ENCODE measurements around the gene ALDH9A1.
"Not testable (repeated sequence)": the region's sequence is repeated elsewhere in the genome, so short reads cannot be mapped to it uniquely, and the experiment has no call there.

Gene ALDH9A1

DNA sequence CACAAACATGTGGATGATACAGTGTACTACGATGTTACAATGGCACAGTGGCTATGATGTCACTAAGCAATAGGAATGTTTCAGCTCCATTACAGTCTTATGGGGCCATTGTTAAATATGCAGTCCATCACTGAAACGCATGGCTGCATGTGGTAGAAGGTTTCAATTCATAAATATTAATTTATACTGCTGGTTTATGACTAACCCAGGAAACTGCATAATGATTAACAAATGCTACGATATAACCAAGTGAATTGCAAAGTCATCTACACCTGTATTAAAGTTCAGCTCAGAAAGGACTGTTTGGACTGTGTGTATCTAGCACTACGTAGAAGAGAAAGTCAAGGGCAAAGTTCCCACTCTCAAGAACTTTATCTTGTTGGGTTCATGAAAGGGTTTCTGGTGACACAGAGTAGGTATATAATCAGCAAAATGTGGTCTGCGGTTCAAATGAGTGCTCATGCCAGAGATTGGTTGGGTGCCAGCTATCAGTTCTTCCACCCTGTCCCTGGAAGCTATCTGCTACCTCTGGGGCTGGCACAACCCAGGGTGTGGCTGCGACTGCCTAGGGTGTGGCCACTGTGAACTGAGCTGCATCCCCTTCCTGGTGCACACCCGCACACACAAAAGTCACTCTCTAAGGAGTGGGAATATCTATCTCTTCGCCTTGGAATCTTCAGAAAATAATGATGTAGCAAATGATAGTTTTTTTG lies 52.6 kb downstream of the ALDH9A1 start:
- no peak for DNase-seq (ENCODE audit: low read depth in 2 of 2)

DNA sequence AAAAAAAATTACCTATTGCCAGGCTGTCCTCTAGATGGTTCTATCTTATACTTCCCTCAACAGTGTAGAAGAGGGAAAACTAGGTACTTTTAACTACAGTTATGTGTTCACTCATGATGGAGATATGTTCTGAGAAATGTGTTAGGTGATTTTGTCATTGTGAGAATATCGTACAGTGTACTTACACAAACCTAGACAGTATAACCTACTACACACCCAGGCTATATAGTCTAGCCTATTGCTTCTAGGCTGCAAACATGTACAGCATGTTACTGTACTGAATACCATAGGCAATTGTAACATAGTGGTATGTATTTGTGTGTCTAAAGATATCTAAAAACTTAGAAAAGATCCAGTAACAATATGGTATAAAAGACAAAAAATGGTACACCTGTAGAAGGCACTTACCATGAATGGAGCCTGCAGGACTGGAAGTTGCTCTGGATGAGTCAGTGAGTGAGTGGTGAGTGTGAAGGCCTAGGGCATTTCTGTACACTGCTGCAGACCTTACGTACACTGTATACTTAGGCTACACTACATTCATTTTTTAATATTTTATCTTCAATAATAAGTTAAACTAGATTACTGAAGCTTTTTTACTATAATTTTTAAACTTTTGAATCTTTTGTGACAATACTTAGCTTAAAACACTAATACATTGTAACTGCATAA lies 54.2 kb downstream of the ALDH9A1 start:
- DNase-seq (ENCODE audit: low read depth in 2 of 2), result no peak

DNA sequence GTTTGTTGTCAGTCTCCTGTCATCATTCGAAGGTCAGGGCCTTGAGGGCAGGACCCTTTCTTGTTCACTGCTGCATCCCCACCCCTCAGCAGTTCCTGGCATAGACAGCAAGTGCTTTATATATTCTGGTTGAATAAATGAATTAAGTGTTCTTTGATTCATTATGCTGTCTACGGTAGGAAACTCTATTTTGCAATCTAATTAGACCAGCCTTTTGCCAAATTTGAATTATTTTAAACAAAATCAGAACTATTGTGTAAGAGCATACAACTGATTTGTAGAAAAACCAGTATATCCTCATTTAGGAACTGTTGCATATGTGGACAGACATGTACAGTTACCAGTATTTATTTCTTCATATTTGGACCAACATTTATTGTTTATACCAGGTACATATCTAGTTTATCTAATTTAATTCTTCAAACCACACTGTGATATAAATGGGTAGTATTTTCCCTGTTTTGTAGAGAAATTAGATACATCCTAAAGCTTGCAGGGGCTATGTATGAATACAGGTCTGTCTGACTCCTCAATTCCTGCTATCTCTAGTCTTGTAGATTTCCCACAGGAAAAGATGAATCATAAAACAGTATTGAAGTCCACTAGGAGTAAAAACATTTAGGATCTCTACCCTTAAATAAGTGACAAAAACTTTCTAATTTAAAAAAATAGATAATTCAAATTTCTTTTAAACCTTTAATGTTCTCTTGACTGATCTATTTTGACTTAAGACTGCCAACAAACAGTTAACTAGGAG lies 57.0 kb downstream of the ALDH9A1 start:
- no peak for DNase-seq (ENCODE audit: low read depth in 2 of 2)

DNA sequence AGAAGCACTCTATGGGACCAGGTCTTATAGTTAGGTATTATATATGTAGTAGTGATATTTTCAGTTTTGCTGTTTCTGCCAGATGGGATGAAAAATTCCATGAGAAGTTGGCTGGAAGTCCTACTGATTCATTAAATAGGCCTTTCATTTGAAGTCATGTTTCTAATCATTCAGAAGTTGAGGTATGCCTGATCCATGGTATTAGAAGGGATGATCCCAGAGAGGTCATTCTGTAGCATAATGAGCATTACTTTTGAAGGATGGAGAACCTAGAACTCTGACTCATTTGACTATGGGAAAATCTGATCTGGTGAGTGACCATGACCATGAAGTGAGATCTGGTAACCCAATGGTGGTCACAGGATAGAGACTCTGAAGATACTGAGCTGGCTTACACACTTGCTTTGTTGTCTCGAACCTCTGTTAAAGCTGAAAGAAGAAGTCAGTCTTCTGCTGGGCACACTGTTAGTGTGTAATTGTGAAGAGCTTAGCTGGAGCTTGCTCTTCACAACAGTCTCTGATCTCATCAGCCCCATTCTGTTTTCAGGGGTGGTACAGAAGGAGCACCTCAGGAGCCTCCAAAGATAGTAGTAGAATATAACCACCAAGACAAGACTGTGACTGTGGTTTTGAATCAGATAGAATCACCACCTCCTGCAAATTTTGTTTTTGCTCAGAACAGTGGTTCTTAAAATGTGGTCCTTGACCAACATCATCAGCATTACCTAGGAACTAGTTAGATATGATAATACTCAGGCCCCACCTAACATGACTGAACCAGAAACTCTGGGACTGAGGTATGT lies 58.3 kb downstream of the ALDH9A1 start:
- no peak for DNase-seq (ENCODE audit: low read depth in 2 of 2)

- not testable (repeated sequence) for DNase-seq (ENCODE audit: low read depth in 2 of 2)
Measured at GRCh38 chr1:165638211-165638610, 60.2 kb downstream of the ALDH9A1 start.

DNA sequence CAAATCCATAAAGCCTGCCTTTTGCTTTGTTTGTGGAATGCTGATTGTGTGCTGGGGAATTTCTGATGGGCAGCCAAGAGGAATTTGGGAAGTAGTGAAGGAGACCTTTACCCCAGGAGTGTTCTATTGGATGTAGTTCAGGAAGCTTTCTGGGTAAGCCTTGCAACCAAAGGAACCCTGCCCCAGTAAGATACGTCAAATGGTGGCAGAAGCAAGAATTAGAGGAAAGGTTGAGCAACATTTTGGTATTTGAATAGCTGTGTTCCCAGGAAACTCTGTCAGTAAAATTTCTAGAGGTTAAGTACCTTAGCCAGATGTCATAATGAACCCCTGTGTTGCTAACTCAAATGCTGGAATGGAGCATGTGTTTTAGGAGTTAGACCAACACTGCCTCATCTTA lies 60.9 kb downstream of the ALDH9A1 start:
- DNase-seq (ENCODE audit: low read depth in 2 of 2), result no peak

GRCh38 chr1:165635823-165636222 lies 62.5 kb downstream of the ALDH9A1 start:
- no peak for DNase-seq (ENCODE audit: low read depth in 2 of 2)

DNA sequence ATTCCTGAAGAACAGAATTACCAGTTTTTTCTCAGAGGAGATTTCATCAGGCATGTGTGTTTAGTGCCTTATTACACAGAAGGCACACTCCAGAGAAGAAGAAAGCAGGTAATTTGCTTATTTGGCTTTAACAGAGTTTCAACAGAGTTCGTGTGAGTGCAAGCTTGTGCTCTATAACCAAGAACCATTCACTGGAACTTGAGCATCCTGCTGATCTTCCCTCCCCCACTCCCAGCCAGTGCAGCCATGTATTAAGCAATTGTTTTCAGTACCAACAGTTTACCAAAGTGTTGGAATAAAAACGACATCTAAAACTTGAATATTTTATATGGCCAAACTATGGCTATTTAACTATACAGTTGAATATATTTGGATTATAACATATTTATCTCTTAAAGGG lies 63.0 kb downstream of the ALDH9A1 start:
- DNase-seq (ENCODE audit: low read depth in 2 of 2), result no peak

DNA sequence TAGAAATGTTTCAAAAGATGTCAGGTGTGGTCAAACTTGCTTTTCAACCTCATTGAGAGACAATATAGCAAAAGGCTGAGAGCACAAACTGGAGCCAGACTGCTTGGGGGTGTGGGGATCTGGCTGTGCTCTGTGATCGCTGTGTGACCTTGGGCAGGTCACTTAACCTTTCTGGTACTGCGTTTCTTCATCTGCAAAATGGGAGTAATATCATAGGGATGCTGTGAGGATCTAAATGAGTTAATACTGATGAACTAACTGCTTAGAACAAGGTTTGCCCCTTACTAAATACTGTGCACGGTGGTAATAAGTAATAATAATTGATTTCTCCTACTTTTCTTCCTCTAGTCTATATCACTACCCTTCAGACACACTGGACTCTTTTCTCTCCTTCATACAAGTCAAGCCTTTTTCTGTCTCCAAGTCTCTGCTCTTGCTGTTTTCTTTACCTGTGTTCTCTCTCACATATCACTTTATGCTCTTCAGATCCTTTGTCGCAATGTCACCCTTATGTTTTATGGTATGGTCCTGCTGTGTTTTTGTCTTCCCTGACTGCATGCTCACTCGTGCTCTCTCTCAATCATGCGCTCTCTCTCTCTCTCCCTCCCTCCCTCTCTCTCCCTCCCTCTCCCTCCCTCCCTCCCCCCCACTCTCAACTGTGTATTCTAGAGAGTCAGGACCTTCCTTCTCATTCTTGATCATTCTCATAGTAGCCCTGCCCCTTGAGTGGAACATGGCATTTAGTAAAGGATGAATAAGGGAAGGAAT lies 64.0 kb downstream of the ALDH9A1 start:
- no peak for DNase-seq (ENCODE audit: low read depth in 2 of 2)

GRCh38 chr1:165633614-165634013 lies 64.7 kb downstream of the ALDH9A1 start:
- no peak for DNase-seq (ENCODE audit: low read depth in 2 of 2)

- no peak for DNase-seq (ENCODE audit: low read depth in 2 of 2)
Measured at GRCh38 chr1:165632491-165632890, 65.9 kb downstream of the ALDH9A1 start.

GRCh38 chr1:165632152-165632469 lies 66.3 kb downstream of the ALDH9A1 start:
- DNase-seq (ENCODE audit: low read depth in 2 of 2), result no peak

GRCh38 chr1:165631342-165632151 lies 66.8 kb downstream of the ALDH9A1 start:
- peak; percentile 10 to 19 for DNase-seq (ENCODE audit: low read depth in 2 of 2)

GRCh38 chr1:165630629-165631341 lies 67.6 kb downstream of the ALDH9A1 start, which contains the start of gene MGST3:
MGST3 (plus strand) TSS chr1:165631234; CDS start chr1:165649848, 18,614 bp downstream.
- DNase-seq (ENCODE audit: low read depth in 2 of 2), result peak; percentile 90

DNA sequence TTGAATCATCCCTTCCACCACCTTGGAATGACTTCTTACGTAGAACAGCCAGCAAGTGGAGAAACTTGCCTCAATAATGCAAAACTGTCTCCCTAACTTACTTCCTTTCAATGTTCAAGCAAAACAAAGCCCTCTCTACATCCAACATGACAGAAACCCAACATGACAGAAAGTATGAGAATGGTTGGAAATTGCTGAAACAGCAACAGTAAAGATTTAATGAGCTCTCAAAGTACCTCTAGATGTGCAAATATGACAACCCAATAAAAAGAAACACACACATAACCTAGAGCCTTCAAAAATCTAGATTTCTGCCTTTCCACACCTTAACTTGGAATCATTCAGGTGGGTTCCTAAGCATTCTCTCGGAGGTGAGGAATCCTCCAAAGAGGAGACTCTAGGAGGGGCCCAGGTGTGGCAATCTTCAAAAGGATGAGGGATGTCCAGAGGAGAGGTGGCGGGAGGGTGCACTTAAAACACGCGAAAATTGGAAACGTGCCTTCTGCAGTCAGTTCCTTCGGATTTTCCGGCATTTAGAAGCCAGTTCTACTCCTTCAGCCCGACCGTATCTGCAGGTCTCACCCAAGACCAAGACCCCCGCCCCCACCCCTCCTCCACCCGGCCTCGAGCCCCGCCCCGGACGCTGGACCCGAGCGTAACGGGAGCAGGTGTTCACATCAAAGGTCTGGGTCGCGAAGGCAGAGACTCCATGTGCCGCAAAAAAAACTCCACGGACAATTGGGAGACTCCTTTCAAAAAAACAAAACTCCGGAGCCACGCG lies 68.3 kb downstream of the ALDH9A1 start:
- no peak for DNase-seq (ENCODE audit: low read depth in 2 of 2)

DNA sequence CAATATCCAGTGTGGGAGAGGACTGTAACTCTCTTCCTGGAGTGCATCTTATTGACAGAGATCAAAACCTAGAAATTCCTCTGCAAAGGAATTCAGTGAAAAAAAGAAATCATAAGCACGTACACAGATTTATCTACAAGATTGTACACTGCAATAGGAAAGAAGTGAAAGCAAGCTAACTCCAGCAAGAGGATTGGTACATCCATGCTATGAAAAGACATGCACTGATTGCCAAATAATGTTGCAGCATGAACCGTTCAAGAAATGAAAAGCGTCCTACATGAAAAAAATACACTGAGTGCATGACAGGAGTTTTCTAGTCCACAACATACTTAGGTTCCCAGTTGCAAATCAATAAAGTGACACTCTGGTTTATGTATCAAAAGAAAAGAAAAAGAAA lies 69.2 kb downstream of the ALDH9A1 start:
- DNase-seq (ENCODE audit: low read depth in 2 of 2), result no peak

GRCh38 chr1:165628147-165628822 lies 70.1 kb downstream of the ALDH9A1 start:
- no peak for DNase-seq (ENCODE audit: low read depth in 2 of 2)

GRCh38 chr1:165624441-165624840 lies 73.9 kb downstream of the ALDH9A1 start:
- no peak for DNase-seq (ENCODE audit: low read depth in 2 of 2)
